Testis (tissue), 2 donors: Measurements from ENCODE around the gene FHIT.

Experiments used
- CTCF ChIP-seq, 3 experiments: fragments of 450-650 bp in 2 of 3; fragments of 200-600 bp in 1 of 3; sonication (generic) in 1 of 3; IDR thresholded peaks; one replicate each; pipeline ENCODE4 v1.5.1; 2016 to 2019; ENCODE audit warnings: antibody characterized with exemption in 3 of 3, mild to moderate bottlenecking in 2 of 3, moderate library complexity in 1 of 3
- POLR2A ChIP-seq: fragments of 450-650 bp; IDR thresholded peaks from one replicate; pipeline ENCODE4 v1.6.1; 2017; ENCODE audit warnings: antibody characterized with exemption, mild to moderate bottlenecking, moderate library complexity

DNA sequence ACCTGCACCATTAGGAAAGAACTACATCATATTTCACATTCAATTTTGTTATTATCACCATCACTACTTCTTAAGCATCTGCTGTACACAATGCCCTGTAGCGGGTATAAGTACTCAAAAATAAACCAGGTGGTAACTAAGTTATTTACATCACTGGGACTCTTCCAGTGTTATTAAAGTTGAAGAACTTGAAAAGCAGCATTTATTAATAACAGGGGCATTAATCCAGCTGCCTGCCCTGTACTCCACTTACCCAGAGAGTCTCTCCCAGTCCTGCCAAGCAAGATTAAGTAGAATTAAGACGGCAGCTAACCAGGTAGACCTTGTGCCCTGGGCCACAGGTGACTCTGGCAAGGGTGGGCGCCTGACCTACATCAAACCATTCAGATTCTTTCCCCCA, 65.2 kb downstream of the FHIT start:
- TF ChIP-seq CTCF (IDR thresholded peaks at IDR 0.05) (no peak), POLR2A (no peak)
